Mesothelial cell of epicardium (in vitro differentiated cells): ENCODE data around the gene MTR. TPM values are rescaled to one million over a fixed set of nuclear protein-coding genes. Genes with fewer than 3 reads are reported as not detected.

Experiments
- DNase-seq, 2 experiments: peaks; one replicate each; pipeline ENCODE4 v3.0.0; 2021; ENCODE audit warnings: low spot score in 2 of 2; ENCODE audit not compliant: unreplicated experiment in 2 of 2
- H3K27ac Mint-ChIP-seq: 2 replicates; pipeline ENCODE4 v1.8.0; 2021; ENCODE audit warnings: mixed read lengths
- H3K27me3 Mint-ChIP-seq: 2 replicates; pipeline ENCODE4 v1.8.0; 2021; ENCODE audit warnings: low read depth, mixed read lengths
- H3K36me3 Mint-ChIP-seq: 2 replicates; pipeline ENCODE4 v1.8.0; 2021; ENCODE audit warnings: mixed read lengths
- H3K4me1 Mint-ChIP-seq: 2 replicates; pipeline ENCODE4 v1.8.0; 2021; ENCODE audit warnings: mixed read lengths
- H3K4me3 Mint-ChIP-seq: 2 replicates; pipeline ENCODE4 v1.8.0; 2021; ENCODE audit warnings: mild to moderate bottlenecking, moderate library complexity, mixed read lengths
- H3K9me3 Mint-ChIP-seq: 2 replicates; pipeline ENCODE4 v1.8.0; 2021; ENCODE audit warnings: mixed read lengths
- CTCF ChIP-seq: fragments of 200-600 bp; sonication (generic); IDR thresholded peaks from one replicate; pipeline ENCODE4 v1.5.0; 2021; ENCODE audit warnings: antibody characterized with exemption; ENCODE audit not compliant: unreplicated experiment
- total RNA-seq: library from RNA; stranded (reverse); gene quantifications from 3 replicates; pipeline ENCODE4 v1.2.1, GENCODE V29; 2021

The MTR gene
- total RNA-seq, 1 donor from 2014 or later, result 62.5 TPM

- H3K36me3 Mint-ChIP-seq, result no peaks in the 10 kb centered on the region
- H3K27me3 Mint-ChIP-seq, result no peaks in the 10 kb centered on the region
- H3K9me3 Mint-ChIP-seq, result no peaks in the 10 kb centered on the region
- H3K27ac Mint-ChIP-seq, result no peak overlapping the region
- H3K4me1 Mint-ChIP-seq, result peaks cover 23% of the 10 kb centered on the region
- DNase-seq, result no peak
- H3K4me3 Mint-ChIP-seq, result no peak overlapping the region
- TF ChIP-seq CTCF, result no peak
Observed at GRCh38 chr1:236799001-236799400, 3.9 kb downstream of the MTR start.

GRCh38 chr1:236800002-236800620, 5.0 kb downstream of the MTR start:
- DNase-seq, result no peak
- H3K27ac Mint-ChIP-seq, result no peak overlapping the region
- H3K9me3 Mint-ChIP-seq, result no peaks in the 10 kb centered on the region
- H3K4me3 Mint-ChIP-seq, result no peak overlapping the region
- TF ChIP-seq CTCF, result no peak
- H3K4me1 Mint-ChIP-seq, result peaks cover 21% of the 10 kb centered on the region
- H3K36me3 Mint-ChIP-seq, result peaks cover 3% of the 10 kb centered on the region
- H3K27me3 Mint-ChIP-seq, result no peaks in the 10 kb centered on the region

GRCh38 chr1:236800623-236801022, 5.5 kb downstream of the MTR start:
- no peak for TF ChIP-seq CTCF
- H3K36me3 Mint-ChIP-seq, result peaks cover 4% of the 10 kb centered on the region

GRCh38 chr1:236802264-236802663, 7.2 kb downstream of the MTR start:
- TF ChIP-seq CTCF, result no peak
- peaks cover 7% of the 10 kb centered on the region for H3K36me3 Mint-ChIP-seq
- H3K27ac Mint-ChIP-seq, result no peak overlapping the region
- H3K27me3 Mint-ChIP-seq, result no peaks in the 10 kb centered on the region
- no peak for DNase-seq
- peaks cover 11% of the 10 kb centered on the region for H3K4me1 Mint-ChIP-seq
- no peaks in the 10 kb centered on the region for H3K9me3 Mint-ChIP-seq
- H3K4me3 Mint-ChIP-seq, result no peak overlapping the region

More at GRCh38 chr1:236800623-236801022, 5.5 kb downstream of the MTR start:
- no peak overlapping the region for H3K27ac Mint-ChIP-seq
- no peaks in the 10 kb centered on the region for H3K27me3 Mint-ChIP-seq
- no peak for DNase-seq
- H3K4me3 Mint-ChIP-seq, result no peak overlapping the region
- no peaks in the 10 kb centered on the region for H3K9me3 Mint-ChIP-seq
- H3K4me1 Mint-ChIP-seq, result peaks cover 21% of the 10 kb centered on the region

- H3K27me3 Mint-ChIP-seq, result no peaks in the 10 kb centered on the region
- H3K36me3 Mint-ChIP-seq, result peaks cover 25% of the 10 kb centered on the region
- DNase-seq, result no peak
- no peaks in the 10 kb centered on the region for H3K4me1 Mint-ChIP-seq
- no peak overlapping the region for H3K4me3 Mint-ChIP-seq
- TF ChIP-seq CTCF, result no peak
- H3K9me3 Mint-ChIP-seq, result peaks cover 4% of the 10 kb centered on the region
- no peak overlapping the region for H3K27ac Mint-ChIP-seq
Observed at GRCh38 chr1:236806634-236807033, 11.5 kb downstream of the MTR start.

GRCh38 chr1:236808005-236808404, 12.9 kb downstream of the MTR start:
- no peak for DNase-seq
- no peak for TF ChIP-seq CTCF
- H3K4me1 Mint-ChIP-seq, result no peaks in the 10 kb centered on the region
- peaks cover 29% of the 10 kb centered on the region for H3K36me3 Mint-ChIP-seq
- peaks cover 4% of the 10 kb centered on the region for H3K9me3 Mint-ChIP-seq
- no peaks in the 10 kb centered on the region for H3K27me3 Mint-ChIP-seq
- no peak overlapping the region for H3K27ac Mint-ChIP-seq
- no peak overlapping the region for H3K4me3 Mint-ChIP-seq
